Skin of body (tissue), 2 donors: ENCODE data around the gene ZNF407. TPM values are rescaled to one million over a fixed set of nuclear protein-coding genes. Genes with fewer than 3 reads are reported as not detected.
A peak's percentile ranks its signal among the peaks of the same experiment; 100 is the strongest.
"Not testable (repeated sequence)": the region's sequence is repeated elsewhere in the genome, so short reads cannot be mapped to it uniquely, and the experiment has no call there.

Source experiments
- DNase-seq: peaks from one replicate; lab custom pipeline; 2025; lab: John Stamatoyannopoulos, UW
- total RNA-seq: library from RNA; depleted of rRNA; stranded (reverse); fragments of >200 nt; gene quantifications from one replicate; pipeline ENCODE4 v1.2.3, GENCODE V29; 2014

ZNF407 gene
- total RNA-seq: 21.6 TPM

DNA sequence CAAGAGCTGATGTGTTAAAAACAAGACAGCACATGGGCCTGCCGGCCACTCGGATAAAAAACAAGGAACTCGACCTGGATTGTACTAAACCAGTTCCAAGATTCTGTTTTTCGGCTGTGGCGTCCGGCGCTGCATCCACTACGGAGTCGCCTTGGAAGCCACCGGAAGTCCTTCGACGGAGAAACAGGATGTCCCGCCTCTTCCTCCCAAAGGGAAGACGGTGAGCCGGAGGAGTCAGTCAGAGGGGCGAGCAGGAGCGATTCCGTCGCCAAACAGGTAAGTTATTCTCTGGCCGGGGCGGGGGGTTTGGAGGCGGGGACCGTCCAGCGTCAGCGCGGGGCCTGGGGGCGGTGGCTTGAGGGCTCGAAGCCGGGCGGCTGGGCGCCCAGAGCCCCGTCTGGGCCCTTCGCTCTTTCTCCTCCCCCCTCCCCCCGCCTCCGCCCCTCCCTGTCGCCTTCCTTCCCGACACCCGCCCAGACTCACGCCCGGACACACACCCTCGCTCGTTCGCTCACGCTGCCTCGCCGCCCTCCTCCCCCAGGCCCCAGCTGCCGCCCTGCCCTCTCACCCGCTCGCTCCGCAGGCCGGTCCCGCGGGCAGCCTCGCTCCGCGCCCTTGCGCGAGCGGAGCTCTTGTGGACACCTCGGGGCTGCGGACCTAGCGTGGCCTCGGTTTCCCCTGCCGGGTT lies at the start of gene ZNF407:
ZNF407 (plus strand) TSS at position 209 of the 688 bp plus-strand sequence. CDS start 33,150 bp downstream, outside the sequence.
- DNase-seq: peak; percentile 92

DNA sequence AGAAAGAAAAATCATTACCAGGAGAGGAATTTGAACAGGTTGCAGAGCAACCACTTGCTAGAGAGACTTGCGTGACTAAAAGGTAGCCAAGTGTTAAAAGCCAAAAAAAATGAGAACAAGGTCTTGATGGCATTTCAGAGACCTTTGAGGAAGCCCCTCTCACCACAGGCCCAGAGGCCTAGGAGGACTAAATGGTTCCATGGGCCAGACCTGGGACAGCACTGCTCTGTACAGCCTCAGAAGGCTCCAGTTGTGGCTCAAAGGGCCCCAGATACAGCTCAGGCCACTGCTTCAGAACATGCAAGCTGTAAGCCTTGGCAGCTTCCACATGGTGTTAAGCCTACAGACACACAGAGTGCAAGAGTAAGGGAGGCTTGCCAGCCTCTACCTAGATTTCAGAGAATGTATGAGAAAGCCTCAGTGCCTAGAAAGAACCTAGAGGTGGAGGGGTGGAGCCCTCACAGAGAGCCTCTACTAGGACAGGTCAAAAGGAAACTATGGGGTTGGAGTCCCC lies 48.0 kb upstream of the ZNF407 start:
- no peak for DNase-seq

- DNase-seq: no peak
Observed at GRCh38 chr18:74550886-74551285, 46.8 kb upstream of the ZNF407 start.

- no peak for DNase-seq
Observed at GRCh38 chr18:74551452-74551851, 46.2 kb upstream of the ZNF407 start.

GRCh38 chr18:74551936-74552555 lies 45.6 kb upstream of the ZNF407 start:
- peak; percentile 77 for DNase-seq

DNA sequence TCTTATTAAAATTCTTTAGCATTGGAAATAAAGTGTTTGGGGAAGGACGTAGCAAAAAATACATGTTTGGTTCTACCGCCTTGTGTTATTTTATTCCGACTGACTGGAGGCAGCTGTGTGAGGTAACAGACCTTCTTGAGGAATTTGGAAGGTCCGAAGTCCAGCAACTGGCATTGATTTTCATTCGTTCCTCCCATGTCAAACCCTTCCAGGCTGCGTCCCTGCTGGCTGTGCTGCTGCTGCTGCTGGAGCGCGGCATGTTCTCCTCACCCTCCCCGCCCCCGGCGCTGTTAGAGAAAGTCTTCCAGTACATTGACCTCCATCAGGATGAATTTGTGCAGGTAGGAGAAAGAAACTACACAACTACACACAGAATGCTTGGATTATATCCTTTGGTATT lies 41.5 kb upstream of the ZNF407 start:
- no peak for DNase-seq

DNA sequence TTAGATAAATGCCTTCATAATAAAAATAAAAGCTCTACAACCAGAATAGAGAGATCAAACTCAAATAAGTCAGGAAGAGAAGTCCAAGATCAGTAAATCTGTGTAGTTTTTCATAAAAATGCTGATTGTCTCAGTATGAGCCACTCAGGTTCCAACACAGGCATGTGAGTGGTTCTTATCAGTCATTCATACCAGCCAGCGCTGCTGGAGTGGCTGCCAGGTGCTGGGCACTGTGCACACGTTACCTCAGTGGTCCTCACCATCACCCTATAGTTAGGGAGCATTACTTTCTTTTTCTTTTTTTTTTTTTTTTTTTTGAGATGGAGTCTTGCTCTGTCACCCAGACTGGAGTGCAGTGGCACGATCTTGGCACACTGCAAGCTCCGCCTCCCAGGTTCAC lies 39.6 kb upstream of the ZNF407 start:
- no peak for DNase-seq

GRCh38 chr18:74562131-74562730 lies 35.4 kb upstream of the ZNF407 start:
- no peak for DNase-seq

DNA sequence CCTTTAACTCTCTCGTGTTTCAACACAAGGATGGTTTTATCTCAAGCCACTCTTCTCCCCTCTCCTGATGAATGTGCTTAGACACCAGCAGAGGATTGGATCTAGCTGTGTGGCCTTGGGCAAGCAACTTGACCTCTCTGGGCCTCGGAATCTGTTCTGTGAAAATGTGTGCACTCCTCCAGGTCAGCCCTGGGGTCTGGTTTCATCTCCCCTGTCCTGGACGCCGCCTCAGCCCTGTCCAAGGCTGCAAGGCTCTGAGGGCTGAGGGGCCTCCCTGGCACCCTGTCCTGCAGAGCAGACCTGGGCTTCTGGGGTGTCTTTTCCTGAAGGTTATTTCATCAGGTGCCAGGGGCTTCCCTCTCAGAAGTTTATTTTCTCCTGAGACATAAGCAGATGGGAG lies 34.9 kb upstream of the ZNF407 start:
- DNase-seq: no peak

DNA sequence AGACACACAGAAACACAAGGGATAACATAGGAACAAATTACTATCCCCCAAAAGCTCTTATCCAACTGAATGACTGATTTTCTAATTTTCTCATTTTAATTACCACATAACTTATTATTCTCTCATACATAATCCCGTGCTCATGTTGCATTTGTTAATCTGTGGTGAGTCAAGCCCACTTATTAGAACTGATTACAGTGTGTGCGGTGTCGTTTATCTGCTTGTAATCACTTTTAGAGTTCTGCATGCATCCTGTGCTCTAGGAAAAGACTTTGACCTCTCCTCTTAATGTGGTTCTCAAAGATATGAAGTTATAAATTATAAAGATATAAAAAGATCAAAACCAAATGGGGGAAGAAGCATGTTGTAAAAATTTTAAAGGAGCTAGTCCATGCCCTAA lies 33.7 kb upstream of the ZNF407 start:
- no peak for DNase-seq

DNA sequence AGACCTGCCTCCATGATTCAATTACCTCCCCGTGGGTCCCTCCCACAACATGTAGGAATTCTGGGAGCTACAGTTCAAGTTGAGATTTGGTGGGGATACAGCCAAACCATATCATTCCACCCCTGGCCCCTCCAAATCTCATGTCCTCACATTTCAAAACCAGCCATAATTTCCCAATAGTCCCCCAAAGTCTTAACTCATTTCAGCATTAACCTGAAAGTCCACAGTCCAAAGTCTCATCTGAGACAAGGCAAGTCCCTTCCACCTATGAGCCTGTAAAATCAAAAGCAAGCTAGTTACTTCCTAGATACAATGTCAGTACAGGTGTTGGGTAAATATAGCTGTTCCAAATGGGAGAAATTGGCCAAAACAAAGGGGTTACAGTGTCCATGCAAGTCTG lies 32.5 kb upstream of the ZNF407 start:
- not testable (repeated sequence) for DNase-seq

- DNase-seq: not testable (repeated sequence)
Observed at GRCh38 chr18:74565993-74566392, 31.7 kb upstream of the ZNF407 start.

DNA sequence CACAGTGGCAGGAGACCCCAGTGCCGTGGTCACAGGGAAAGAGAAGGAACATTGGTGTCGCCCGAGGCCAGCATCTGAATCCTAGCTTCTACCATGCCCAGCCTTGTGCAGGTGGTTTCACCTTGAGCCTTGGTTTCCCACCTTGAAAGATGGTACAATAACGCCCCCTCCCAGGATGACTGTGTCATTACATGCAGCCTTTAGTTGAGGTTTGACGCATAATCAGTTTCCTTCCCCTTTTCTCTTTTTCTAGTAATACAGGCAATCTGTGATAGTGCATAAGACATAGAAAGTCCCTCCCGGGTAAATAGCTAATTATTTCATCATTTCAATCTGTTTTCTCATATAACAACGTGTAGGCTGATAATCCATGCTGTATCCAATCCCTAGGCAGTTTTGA lies 29.8 kb upstream of the ZNF407 start:
- no peak for DNase-seq

DNA sequence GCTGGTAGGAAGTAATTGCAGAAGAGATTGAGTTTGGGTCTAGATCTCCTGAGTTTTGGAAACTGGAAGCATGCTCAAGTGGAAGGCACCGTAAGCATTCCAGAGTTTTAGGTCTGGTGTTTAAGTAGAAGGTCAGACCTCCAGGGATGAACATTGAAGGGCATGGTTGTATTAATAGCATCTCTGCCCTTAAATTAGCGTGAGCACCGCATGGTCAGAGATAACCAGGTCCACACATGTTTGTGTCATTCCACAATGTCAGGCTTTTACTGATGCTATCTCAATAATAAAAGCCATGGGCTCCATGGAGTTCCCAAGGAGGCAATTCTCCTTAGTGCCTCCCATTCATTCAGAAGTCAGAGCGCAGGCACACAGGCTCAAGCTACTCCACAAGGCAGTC lies 28.3 kb upstream of the ZNF407 start:
- DNase-seq: no peak

- DNase-seq: no peak
Observed at GRCh38 chr18:74570266-74570665, 27.4 kb upstream of the ZNF407 start.

DNA sequence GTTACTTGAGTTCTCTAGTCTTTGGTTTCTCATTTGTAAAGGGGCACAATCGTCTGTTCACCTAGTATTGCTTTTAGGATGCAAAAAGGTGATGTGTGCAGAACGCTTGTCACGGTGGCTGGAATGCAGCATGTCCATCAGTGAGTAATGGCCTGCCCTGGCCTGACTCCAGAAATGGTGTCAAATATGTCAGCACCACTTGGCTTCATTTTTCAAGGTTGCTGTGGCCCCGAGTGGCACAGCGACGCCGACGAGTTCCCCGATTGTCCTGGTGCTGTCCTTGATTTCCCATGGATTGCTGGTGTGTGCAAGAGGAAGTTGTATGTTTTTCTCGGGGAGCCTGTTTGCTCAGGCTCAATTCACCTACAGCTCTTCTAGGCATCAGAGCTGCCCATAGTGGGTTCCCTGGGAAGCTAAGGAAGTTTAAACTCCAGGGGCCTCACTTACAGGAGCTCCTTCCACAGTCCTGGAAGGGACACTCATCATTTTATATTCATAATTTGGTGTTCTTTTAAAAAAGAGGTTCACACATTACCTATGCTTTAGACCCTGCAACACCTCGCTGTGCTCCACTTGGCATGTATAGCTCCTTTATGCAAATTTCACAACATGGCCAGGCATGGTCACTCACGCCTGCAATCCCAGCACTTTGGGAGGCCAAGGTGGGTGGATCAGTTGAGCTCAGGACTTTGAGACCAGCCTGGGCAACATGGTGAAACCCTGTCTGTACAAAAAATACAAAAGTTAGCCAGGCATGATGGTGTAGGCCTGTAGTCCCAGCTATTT lies 25.6 kb upstream of the ZNF407 start:
- no peak for DNase-seq

DNA sequence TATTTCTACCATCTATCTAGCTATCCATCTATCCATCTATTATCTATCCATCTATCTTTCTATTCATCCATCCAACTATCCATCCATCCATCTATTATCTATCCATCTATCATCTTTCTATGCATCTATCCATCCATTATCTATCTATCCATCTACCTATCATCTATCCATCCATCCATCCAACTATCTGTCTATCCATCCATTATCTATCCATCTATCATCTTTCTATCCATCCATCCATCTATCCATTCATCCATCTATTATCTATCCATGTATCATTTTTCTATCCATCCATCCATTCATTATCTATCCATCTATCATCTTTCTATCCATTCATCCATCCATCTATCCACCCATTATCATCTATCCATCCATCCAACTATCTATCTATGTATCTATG lies 24.6 kb upstream of the ZNF407 start:
- DNase-seq: no peak

GRCh38 chr18:74574916-74575315 lies 22.8 kb upstream of the ZNF407 start:
- no peak for DNase-seq

DNA sequence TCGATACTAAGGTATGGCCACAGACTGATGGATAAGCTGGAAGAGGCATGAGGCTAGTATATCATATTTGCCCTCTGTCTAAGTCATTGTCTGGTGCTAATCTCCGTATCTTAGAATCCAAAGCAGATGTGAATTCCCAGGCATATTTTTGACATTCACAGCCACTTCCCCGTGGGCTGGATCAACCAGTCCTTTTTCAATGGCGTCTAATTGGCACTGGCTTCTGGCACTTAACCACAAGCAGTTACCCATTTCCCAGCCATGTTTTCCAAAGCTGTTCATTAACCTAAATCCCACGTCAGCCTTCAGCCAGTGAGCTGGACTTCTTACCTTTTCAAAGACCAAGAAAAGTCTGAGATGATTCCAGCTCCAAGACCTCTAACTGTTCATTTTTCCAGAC lies 20.7 kb upstream of the ZNF407 start:
- no peak for DNase-seq

- peak; percentile 13 for DNase-seq
Observed at GRCh38 chr18:74579496-74580065, 18.1 kb upstream of the ZNF407 start.

- DNase-seq: no peak
Observed at GRCh38 chr18:74582642-74583041, 15.0 kb upstream of the ZNF407 start.

DNA sequence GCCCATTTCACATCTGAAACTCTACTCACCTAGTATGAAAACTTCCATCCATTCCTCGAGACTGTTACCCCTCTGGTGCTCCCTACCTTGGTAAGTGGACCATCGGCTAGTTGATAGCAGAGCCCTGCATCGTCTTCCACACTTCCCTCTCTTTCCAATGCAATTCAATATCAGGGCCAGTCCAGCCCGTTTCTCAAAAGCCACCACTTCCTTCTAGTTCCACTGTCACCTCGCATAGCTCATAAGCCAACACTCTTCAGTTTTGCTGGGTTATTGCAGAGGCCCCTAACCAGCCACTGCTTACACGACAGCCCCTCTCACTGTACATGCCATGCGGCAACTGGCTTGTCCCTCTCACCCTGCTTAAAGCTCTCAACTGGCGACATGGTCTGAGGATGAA lies 10.2 kb upstream of the ZNF407 start:
- no peak for DNase-seq
